ENCODE data around the gene FAM50B. TPM values are rescaled to one million over a fixed set of nuclear protein-coding genes. Genes with fewer than 3 reads are reported as not detected.

FAM50B gene
- total and polyA plus RNA-seq, 2 experiments from 2014 or later, result 4.4 to 4.8 TPM

GRCh38 chr6:3837781-3838180 is 11.4 kb upstream of the FAM50B start:
- Histone ChIP-seq H3F3A (replicated peaks; ENCODE audit: low read depth) (no peaks in the 10 kb centered on the region), H3K79me2 (replicated peaks; ENCODE audit: insufficient read depth) (no peaks in the 10 kb centered on the region), H3K27ac (ENCODE audit: low read depth) (no peak overlapping the region), H3K9me2 (ENCODE audit: insufficient read depth) (no peaks in the 10 kb centered on the region), H3K36me3 (ENCODE audit: insufficient read depth) (no peaks in the 10 kb centered on the region), H3K4me3 (no peak overlapping the region), H3K4me2 (no peak overlapping the region), H4K20me1 (replicated peaks; ENCODE audit: insufficient read depth) (no peaks in the 10 kb centered on the region), H2AFZ (no peak overlapping the region), H3K4me1 (ENCODE audit: insufficient read depth) (no peaks in the 10 kb centered on the region), H3K27me3 (ENCODE audit: insufficient read depth) (no peaks in the 10 kb centered on the region)
- Mint-ChIP-seq H3K4me3 (no peak overlapping the region), H3K27ac (no peak overlapping the region), H3K27me3 (ENCODE audit: insufficient read depth, low read depth, poor library complexity) (no peaks in the 10 kb centered on the region), H3K9me3 (no peaks in the 10 kb centered on the region), H3K36me3 (ENCODE audit: low read depth) (no peaks in the 10 kb centered on the region), H3K4me1 (peaks cover 3% of the 10 kb centered on the region; the same call in 1 of the 3 replicates)
- DNase-seq (ENCODE audit: low spot score) (no peak), ATAC-seq (no peak)
- TF ChIP-seq REST (IDR thresholded peaks at IDR 0.05; ENCODE audit: unreplicated experiment), result no peak
- TF ChIP-seq ZNF331 (CRISPR knock-in tag; IDR thresholded peaks at IDR 0.05; ENCODE audit: low read depth), result no peak
- TF ChIP-seq EZH2 (IDR thresholded peaks at IDR 0.05; ENCODE audit: low read depth, unreplicated experiment), result no peak
- no peak for TF ChIP-seq NANOG (IDR thresholded peaks at IDR 0.05; ENCODE audit: borderline replicate concordance)
- TF ChIP-seq ZNF114 (CRISPR knock-in tag; IDR thresholded peaks at IDR 0.05), result no peak
- no peak for TF ChIP-seq ETS1 (IDR thresholded peaks at IDR 0.05)
- no peak for TF ChIP-seq CREB1 (CRISPR knock-in tag; IDR thresholded peaks at IDR 0.05; ENCODE audit: low read depth)
- TF ChIP-seq, protein P1, sequence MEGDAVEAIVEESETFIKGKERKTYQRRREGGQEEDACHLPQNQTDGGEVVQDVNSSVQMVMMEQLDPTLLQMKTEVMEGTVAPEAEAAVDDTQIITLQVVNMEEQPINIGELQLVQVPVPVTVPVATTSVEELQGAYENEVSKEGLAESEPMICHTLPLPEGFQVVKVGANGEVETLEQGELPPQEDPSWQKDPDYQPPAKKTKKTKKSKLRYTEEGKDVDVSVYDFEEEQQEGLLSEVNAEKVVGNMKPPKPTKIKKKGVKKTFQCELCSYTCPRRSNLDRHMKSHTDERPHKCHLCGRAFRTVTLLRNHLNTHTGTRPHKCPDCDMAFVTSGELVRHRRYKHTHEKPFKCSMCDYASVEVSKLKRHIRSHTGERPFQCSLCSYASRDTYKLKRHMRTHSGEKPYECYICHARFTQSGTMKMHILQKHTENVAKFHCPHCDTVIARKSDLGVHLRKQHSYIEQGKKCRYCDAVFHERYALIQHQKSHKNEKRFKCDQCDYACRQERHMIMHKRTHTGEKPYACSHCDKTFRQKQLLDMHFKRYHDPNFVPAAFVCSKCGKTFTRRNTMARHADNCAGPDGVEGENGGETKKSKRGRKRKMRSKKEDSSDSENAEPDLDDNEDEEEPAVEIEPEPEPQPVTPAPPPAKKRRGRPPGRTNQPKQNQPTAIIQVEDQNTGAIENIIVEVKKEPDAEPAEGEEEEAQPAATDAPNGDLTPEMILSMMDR (conservative IDR thresholded peaks at IDR 0.05; ENCODE audit: low read depth in 2 of 2), result no peak
- TF ChIP-seq JUNB (IDR thresholded peaks at IDR 0.05; ENCODE audit: unreplicated experiment), result no peak
- TF ChIP-seq STAT1 (IDR thresholded peaks at IDR 0.05; ENCODE audit: unreplicated experiment), result no peak
- TF ChIP-seq EZH2phosphoT487 (IDR thresholded peaks at IDR 0.05; ENCODE audit: unreplicated experiment), result no peak
- TF ChIP-seq ZNF462 (CRISPR knock-in tag; IDR thresholded peaks at IDR 0.05), result no peak
- TF ChIP-seq POLR2AphosphoS5 (IDR thresholded peaks at IDR 0.05; ENCODE audit: low read depth), result no peak

Measured in GM23338 (cell line).